GM11168 (cell line): ENCODE results near the gene MYO9A.

Experiments
- in situ Hi-C: fragments of 300-500 bp; cut with MboI; formaldehyde crosslinking; loops from one replicate; pipeline ENCODE4 v1.12.0; 2022; ENCODE audit warnings: low sequenced_read_pairs; ENCODE audit not compliant: unreplicated experiment

The MYO9A gene, protein sequence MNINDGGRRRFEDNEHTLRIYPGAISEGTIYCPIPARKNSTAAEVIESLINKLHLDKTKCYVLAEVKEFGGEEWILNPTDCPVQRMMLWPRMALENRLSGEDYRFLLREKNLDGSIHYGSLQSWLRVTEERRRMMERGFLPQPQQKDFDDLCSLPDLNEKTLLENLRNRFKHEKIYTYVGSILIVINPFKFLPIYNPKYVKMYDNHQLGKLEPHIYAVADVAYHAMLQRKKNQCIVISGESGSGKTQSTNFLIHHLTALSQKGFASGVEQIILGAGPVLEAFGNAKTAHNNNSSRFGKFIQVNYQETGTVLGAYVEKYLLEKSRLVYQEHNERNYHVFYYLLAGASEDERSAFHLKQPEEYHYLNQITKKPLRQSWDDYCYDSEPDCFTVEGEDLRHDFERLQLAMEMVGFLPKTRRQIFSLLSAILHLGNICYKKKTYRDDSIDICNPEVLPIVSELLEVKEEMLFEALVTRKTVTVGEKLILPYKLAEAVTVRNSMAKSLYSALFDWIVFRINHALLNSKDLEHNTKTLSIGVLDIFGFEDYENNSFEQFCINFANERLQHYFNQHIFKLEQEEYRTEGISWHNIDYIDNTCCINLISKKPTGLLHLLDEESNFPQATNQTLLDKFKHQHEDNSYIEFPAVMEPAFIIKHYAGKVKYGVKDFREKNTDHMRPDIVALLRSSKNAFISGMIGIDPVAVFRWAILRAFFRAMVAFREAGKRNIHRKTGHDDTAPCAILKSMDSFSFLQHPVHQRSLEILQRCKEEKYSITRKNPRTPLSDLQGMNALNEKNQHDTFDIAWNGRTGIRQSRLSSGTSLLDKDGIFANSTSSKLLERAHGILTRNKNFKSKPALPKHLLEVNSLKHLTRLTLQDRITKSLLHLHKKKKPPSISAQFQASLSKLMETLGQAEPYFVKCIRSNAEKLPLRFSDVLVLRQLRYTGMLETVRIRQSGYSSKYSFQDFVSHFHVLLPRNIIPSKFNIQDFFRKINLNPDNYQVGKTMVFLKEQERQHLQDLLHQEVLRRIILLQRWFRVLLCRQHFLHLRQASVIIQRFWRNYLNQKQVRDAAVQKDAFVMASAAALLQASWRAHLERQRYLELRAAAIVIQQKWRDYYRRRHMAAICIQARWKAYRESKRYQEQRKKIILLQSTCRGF (N-terminal part only)

DNA sequence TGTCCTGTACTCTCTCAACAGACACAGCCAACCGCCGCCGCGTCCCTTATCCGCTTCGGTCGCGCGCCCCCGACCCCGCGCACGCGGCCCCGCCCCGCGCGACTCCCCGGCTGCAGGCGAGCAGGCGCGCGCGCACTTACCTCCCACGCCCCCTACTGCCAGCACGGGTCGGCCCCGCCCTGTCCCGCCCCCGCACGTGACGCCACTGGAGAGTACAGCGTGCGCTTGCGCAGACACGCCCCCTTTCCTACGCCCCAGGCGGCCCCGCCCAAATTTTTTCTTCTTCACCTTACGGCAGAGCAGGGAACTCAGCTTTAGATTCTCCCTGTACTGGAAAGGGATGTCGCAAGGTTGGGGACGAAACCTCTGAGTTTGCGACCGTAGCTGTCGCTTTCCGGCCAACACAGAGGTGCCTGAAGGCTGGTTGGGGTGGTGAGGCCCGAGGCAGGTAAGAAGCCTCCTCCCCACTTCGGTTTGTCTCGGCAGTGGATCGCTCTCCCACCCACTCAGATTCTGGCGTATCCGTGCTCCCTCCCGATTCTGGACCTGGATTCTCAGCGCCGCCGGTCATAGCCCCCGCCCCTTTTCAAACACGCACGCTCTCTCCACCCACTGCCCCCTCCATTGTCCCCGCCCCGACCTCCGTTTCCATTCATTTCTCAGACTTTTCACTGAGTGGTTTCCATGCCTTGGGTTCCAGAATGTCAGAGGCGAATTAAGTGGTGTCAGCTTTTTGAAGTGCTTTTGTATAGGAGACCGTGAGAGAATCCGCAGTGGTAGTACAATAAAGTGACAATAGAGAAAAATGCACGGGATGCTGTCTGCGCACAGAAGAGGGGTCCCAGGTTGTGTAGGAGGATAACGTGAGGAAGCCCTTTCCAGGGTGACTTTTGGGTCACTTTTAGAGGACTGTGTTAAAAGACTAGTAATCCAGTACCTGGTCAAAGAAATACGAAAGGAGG is at the start of gene MYO9A, which contains the start of gene SENP8:
TSS of gene MYO9A (minus strand) at position 134 of the 962 bp plus-strand sequence. CDS start 71,587 bp downstream, outside the sequence.
TSS of gene SENP8 (plus strand) at position 387 of the 962 bp plus-strand sequence. CDS start 21,221 bp downstream, outside the sequence.
- in situ Hi-C loops: no loop called here

DNA sequence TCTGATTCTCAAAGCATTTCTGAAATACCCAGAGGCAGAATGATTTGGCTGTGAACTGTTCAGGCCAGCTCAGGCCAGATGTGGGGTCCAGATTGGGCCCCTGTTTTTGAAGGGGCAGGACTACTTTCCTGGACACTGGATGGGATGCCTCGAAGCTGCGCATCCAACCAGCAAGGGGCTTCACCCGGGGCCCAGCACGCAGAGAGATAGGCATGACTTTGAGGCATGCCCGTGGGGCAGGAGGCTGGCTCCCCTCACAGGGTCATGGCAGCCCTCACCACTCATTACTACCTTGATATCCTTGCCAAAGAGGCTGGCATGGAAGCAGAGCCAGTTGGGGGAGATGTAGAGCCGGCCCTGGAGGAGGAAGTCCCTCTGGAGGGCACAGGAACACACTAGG is 49.5 kb upstream of the MYO9A start:
- in situ Hi-C loops: loop anchor here (25.0 kb wide), 2 partner anchors 405 to 705 kb away; no protein-coding TSS in a partner anchor

DNA sequence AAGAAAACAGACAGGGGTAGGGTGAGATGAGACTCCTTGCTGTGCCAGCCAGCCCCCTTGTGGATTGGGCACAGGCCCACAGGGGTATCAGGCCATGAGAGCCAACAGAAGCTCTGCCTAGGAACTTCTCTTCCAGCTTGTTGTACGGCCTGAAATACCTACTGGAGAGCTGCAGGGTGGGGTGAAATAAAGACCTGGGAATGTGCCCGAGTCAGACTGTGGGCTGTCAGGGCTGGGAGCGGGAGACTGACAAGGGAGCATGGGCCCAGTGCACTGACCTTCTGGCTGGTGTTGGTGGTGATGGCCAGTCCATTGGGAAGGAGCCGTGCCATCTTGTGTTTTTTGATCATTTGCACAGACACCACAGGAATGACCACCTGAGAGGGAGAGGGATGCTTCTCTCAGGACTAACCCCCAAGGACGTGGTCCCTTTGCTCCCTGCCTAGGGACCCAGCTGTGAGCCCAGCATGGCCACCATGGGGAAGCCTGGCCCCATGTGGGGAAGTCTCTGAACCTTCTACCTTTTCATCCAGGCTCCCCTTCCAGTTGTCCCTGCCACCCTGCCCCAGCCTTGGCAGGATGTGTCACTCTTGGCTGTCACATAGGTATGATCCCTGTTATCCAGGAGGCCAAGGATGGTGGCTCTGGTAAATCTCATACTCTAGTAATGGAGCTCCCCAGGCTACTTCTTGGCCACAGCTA is 48.9 kb upstream of the MYO9A start:
- in situ Hi-C loops: loop anchor here (25.0 kb wide), 2 partner anchors 405 to 705 kb away; no protein-coding TSS in a partner anchor

DNA sequence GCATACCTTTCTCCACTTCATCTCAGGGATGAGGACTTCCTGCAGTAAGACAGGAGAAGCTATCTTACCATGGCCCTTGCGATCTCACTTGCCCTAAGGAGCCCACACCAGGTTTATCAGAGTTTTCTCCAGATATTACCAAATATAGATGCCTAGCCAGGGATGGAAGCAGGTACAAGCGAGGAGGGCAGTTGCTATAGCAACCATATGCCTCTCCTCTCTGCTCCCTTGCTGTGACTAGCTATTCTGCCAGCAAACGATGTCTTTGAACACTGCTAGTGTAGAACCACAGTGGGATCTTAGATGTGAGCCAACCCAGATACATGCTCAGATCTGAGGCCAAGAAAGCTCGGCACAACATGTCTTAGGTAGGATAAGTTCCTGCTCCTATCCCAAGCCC is 45.8 kb upstream of the MYO9A start:
- in situ Hi-C loops: loop anchor here (25.0 kb wide), 2 partner anchors 401 to 701 kb away; no protein-coding TSS in a partner anchor

DNA sequence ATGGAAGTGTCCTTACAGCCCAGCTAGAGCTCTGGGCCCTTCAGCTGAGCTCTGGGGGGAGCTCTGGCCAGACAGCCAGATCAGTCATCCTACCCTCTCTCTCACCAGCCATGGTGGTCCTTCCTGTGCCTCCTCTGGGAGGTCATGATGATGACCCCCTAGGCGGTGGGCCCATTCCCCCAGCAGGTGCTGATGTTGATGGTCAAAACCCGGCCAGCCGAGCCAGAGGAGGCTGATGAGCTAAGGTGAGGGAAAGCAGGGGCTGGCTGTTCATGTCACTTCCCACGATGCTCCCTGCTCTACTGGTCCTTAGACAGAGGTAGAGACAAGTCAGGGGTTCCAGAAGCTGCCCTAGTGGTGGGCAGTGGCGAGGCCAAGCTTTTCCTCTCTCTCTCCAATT is 44.6 kb upstream of the MYO9A start:
- in situ Hi-C loops: loop anchor here (25.0 kb wide), 2 partner anchors 400 to 700 kb away; no protein-coding TSS in a partner anchor

DNA sequence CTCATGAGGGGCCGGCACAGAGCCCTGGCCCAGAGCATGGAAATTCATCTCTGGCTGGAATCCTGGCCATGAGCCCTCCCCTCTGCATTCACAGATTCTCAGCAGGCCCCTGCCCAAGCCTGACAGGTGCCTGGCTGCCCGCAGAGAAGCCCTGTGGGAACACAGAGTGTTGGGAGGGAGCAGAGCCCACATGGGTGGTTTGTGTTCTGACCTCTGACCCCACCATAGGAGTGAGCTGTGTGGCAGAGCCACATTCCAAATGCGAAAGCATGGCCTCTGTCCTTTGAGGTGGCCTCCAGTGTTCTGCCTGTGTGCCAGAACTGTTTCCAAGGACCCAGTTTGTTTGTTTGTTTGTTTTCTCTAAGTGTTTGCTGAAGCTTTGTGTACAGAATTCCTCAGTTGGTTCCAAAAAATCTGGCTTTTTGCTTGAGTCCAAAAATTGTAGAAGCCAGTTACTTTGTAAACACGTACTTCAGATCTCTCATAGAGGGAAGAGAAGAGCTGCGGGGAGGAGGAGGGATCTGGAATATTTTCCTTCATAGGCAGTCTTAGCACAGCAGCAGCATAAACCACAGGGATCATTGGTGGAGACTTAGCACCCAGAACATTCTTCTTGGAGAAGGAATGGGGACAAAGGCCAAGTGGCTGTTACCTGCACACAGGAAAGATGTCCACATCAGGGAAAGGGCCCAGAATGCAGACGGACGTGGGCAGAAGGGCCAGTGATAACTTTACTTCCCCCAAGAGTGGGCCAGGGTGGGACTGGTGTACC is 43.6 kb upstream of the MYO9A start:
- in situ Hi-C loops: loop anchor here (25.0 kb wide), 2 partner anchors 399 to 699 kb away; no protein-coding TSS in a partner anchor

DNA sequence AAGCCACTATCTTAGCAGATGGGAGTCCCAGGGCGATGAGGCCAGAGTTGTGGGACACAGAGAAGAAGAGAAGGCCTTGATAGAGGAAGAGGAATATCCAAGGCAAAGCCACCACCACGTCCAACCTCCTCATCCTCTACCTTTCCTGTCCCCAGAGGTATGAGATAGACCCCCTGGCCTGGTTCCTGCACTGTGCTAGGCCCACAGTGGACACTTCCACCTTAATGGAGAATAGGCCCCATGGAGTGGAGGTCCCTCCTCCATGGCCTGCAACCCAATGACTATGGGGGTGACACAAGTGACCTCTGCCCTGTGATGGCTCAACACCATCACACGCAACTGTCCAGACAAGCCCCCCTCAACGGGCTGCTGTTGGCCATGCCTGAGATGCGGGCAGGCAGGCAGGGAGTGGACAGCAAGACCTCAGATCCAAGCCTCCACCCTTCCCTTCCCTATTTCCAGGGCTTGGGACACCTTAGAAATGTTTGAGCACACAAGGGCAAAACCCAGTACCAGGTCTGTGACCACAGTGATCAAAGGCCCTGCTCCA is 42.8 kb upstream of the MYO9A start:
- in situ Hi-C loops: loop anchor here (25.0 kb wide), 2 partner anchors 398 to 698 kb away; no protein-coding TSS in a partner anchor

DNA sequence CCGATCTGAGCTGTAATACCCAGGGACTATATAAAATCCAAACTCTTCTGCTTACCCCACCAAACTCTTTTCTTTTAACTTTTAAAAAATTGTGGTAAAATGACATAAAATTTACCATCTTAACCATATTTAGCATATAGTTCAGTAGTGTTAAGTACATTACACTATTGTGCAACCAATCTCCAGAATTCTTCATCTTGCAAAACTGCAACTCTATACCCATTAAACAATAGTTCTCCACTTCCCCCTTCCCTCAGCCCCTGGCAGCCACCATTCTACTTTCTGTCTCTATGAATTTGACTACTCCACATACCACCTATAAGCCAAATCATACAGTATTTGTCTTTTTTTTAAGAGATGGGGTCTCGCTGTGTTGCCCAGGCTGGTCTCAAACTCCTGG is 39.0 kb upstream of the MYO9A start:
- in situ Hi-C loops: loop anchor here (25.0 kb wide), 2 partner anchors 395 to 695 kb away; no protein-coding TSS in a partner anchor

DNA sequence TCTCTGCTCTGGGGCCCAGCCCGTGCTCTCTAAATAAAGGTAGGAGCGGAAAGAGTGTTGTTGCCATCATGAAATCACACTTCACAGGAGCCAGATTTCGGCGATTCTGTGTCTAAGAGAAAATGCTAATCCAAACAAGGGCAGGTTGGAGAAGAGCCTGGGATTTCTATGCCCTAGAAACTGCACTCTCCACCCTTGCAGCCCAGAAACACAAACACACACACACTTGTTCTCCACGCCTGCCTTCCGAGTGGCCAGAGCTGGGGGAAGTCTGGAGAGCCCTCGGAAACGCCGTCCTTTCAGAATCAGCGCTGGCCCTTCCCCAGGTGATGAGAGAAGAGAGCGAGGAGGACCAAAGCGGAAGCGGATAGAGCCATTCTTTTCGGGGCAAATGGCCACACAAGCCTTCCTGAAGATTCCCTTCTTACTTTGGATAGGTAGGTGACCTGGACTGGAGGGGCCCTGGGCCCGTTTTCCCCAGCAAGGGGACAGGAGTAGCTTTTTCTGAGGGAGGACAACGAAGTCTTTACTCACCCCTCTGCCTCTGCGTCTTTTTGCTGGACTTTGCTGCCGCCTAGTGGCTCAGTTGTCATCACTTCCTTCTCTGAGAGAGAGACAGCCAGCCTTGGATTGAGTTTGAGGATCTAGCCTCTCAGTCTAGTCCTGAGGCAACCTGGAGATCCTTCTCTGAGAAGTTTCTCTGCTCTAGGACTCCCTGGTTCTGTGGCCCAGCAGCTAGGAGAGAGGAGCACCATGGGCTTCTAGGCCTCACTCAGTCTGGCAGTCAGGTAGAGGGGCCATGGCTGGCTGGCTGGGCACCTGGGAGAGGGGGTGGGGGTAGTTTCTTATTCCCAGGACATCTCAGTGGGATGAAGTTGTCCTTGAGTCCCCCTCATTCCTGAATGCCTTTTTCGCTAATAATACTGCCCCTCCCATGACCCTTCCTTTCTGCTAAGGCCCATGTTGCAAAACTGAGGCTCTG is 38.0 kb upstream of the MYO9A start:
- in situ Hi-C loops: loop anchor here (25.0 kb wide), 2 partner anchors 394 to 694 kb away; no protein-coding TSS in a partner anchor

DNA sequence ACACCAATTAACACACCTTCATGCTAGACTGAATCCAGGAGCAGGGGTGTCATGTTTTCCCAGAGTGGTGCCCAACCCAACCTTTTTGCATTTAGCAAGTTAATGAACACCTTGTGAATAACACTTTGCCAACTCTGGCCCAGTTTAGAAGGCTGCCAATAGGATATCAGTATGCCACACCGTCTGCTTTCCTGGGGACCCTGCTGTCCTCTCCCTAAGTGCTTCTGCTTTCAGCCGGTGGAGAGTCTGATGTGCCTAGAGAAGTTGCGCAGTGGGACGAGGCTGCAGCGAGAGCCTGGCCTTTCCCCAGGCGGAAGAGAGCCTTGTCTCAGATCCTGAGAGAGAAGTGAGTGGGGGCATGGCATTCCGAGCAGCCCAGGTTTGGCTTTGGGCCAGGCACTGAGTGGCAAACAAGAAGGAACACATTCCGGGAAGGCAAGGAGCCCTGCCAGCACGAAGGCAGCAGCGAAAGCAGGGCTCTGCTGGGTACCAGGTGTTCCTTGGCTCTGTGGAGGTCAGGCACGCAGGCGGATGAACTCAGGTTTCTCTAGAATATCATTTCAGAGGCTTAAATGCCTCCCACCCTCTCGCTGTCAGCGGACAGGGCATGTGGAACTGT is 37.2 kb upstream of the MYO9A start:
- in situ Hi-C loops: loop anchor here (25.0 kb wide), 2 partner anchors 393 to 693 kb away; no protein-coding TSS in a partner anchor

DNA sequence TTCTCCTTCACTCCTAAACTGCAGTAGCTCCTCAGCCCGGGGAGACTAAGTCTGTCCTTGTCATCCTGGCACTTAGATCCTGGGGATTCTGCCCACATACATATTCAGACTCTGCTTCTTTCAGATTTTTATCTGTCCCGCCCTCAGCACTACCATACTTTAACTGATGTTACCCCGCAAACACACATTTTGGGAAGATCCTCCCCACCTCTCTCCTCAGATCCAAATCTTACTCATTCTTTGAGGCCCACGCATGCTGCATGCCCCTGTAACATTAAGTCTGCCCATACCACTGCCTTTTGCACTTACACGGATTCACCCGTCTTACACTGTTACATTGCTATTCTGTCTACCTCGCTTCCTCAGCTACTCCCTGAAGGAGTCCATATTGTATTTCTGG is 36.4 kb upstream of the MYO9A start:
- in situ Hi-C loops: loop anchor here (25.0 kb wide), 2 partner anchors 392 to 692 kb away; no protein-coding TSS in a partner anchor

DNA sequence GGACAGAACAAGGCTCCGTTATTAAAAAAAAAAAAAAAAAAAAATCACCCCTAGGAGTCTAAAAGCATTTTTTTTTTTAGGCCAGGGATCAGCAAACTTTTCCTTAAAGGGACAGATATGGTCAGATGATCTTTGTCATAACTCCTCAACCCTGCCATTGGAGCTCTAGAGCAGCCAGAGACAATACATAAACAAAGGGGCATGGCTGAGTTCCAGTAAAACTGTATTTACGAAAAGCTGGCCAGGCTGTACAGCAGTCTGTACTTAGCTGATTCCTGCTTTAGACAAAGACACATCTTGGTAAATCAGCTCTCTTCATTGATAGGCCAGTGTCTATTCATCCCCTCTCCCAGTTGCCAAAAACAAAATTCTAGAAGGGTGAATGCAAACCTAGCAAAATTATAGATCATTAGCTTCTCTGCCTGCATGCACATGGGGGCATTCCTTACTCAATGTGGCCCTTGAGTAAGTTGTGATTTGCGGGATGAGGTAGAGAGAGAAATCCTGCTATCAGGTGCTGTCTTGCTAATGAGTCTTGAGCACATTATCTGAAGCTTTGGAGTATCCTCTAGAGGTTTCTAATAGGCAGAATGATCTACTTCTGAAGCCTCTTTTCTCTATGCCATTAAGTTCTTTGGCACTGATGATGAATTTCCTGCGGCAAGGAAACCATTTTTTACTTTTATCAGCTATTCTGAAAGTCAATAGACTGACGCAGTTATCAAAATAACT is 35.5 kb upstream of the MYO9A start:
- in situ Hi-C loops: loop anchor here (25.0 kb wide), 2 partner anchors 391 to 691 kb away; no protein-coding TSS in a partner anchor

DNA sequence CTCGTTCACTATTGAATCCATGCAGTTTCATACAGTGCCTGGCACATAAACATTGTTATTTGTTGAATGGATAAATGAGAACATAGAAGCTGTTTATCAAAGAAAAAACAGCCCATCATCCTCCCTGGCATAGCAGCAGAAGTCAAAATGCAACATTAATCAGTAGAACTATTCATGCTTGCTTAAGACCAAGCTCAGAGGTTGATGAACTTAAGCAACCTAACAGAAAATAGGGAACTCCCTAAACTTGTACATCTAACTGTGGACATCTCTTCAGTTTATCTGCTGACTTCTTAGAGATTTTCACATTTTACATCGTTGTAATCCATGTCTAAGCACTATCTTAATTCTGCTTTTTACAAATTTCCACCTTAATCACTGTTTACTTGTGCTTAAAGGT is 29.5 kb upstream of the MYO9A start:
- in situ Hi-C loops: loop anchor here (10.0 kb wide), 1 partner anchor 343 kb away; no protein-coding TSS in a partner anchor

DNA sequence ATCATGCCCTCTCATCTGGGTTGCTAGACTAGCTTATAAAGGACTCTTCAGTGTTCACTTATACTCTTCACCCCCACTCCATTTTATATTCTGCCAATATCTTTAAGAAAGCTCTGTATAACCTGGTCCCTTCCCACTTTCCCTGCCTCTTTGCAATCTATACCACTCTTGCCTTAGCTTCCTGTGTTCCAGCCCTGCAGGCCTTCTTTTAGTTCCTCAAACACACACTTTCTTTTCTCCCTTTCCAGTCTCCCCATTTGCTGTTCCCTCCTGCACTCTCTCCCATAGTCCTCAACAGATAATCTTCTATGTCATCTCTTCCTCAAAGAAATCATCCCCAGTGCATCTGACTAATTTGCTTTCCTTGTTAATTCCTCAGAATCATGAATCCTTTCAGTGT is 29.0 kb upstream of the MYO9A start:
- in situ Hi-C loops: loop anchor here (10.0 kb wide), 1 partner anchor 342 kb away; no protein-coding TSS in a partner anchor
